AG09309 (cell line): Measurements from ENCODE around the gene INAFM1.
A peak's percentile ranks its signal among the peaks of the same experiment; 100 is the strongest.

Source experiments
- DNase-seq: peaks from one replicate; pipeline ENCODE4 v3.0.0-alpha.2; 2010; ENCODE audit warnings: low read depth
- H3K4me3 ChIP-seq: 2 replicates; pipeline ENCODE4 v1.5.1; 2011; ENCODE audit warnings: mild to moderate bottlenecking, low read depth, low read length, moderate library complexity; ENCODE audit not compliant: control insufficient read depth
- CTCF ChIP-seq: IDR thresholded peaks from 2 replicates; pipeline ENCODE4 v1.5.1; 2011; ENCODE audit warnings: mild to moderate bottlenecking, low read depth, low read length, inconsistent platforms; ENCODE audit not compliant: insufficient read depth, control insufficient read depth; ENCODE audit errors: missing control alignments

The INAFM1 gene

DNA sequence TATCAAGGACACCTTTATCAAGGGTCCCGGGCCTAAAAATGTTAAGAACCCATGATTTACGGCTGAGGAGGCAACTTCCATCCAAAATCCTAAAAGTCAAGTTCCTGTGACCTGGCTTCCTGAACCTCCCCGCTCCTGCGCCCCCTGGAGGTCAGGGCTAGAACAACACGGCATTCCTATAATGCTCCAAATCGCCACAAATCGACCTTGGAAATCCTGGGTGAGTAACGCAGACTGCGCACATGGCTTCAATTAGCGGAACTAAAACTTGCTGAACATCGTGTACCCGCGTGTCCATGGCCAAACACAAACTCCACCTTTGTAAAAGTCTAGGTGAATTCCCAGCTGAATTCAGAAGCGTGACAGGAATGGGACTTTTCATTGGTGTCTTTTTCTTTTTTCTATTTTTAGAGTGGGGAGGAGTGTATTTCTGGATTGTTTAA, 30.6 kb downstream of the INAFM1 start:
- no peak overlapping the region for H3K4me3 ChIP-seq
- peak; percentile 76 for DNase-seq
- TF ChIP-seq CTCF = peak; percentile 96

DNA sequence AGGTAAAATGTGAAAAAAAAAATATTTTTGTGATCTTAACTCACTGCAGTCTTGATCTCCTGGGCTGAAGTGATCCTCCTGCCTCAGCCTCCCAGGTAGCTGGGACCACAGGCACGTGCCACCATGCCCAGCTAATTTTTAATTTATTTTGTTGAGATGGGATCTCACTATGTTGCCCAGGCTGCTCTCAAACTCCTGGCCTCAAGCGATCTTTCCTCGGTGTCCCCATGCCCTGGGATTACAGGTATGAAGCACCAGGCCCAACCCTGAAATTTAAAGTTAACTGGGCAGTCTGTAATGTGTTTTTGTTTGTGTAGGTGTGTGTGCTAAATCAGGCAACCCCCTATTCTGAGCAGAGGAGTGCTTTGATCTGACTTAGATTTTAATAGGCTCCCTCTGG, 31.6 kb downstream of the INAFM1 start:
- H3K4me3 ChIP-seq = no peak overlapping the region
- no peak for TF ChIP-seq CTCF
- DNase-seq = no peak

GRCh38 chr19:47309038-47309437, 34.4 kb downstream of the INAFM1 start:
- no peak for TF ChIP-seq CTCF
- no peak for DNase-seq
- H3K4me3 ChIP-seq = no peak overlapping the region

DNA sequence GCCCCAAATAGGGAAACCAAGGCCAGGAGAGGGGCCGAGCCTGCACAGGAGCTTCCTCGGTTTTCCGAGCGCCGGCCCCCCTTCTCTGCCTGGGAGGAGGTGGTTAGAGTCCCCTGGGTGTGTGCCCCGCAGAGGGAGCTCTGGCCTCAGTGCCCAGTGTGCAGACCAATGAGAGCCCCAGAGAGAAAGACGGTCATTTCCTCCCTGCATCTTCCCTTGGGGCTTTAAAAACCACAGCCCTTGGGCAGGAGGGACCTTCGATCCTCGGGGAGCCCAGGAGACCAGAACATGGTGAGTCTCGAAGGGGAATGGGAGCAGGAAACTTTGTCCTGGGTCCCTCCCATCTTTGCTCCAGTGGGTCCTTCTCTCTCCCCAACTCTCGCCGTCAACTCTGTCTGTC, 34.9 kb downstream of the INAFM1 start, which contains the start of gene C5AR1:
Gene C5AR1 (plus strand): TSS at position 254 of the 400 bp plus-strand sequence. CDS start 35 bp downstream, at position 289.
- H3K4me3 ChIP-seq = no peak within 1 kb of the TSS
- no peak for DNase-seq
- no peak for TF ChIP-seq CTCF

- DNase-seq = no peak
- no peak for TF ChIP-seq CTCF
- no peak overlapping the region for H3K4me3 ChIP-seq
Measured at GRCh38 chr19:47310323-47310722, 35.6 kb downstream of the INAFM1 start.

DNA sequence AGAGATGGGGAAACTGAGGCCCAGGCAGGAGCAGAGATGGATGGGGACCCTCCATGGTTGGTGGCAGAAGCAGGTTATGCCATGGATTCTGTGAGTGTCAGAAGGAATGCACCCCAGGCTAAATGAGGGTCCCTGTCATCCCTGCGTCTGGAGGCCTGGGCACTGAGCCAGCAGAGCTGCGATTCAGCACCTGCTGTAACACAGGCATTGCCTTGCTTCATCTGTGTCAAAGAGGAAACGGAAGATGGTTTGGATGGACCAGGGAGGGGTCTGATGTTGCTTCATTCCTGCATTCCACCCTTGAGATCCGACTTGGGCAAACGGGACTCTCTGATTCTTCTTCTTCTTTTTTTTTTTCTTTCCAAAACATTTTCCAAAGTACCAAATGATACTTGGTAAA, 36.1 kb downstream of the INAFM1 start:
- H3K4me3 ChIP-seq = no peak overlapping the region
- no peak for DNase-seq
- TF ChIP-seq CTCF = no peak
